Tibial nerve (tissue), 4 donors: ENCODE data around the gene EFCAB14.
"Not testable (repeated sequence)": the region's sequence is repeated elsewhere in the genome, so short reads cannot be mapped to it uniquely, and the experiment has no call there.

Experiments
- EP300 ChIP-seq, 2 donors: sonication (generic); formaldehyde crosslinking; IDR thresholded peaks; one replicate each; pipeline ENCODE4 v1.6.1; 2017; ENCODE audit warnings: antibody characterized with exemption in 2 of 2, mild to moderate bottlenecking in 1 of 2
- POLR2A ChIP-seq, 2 donors: fragments of 450-650 bp; IDR thresholded peaks; one replicate each; pipeline ENCODE4 v1.6.1; 2017; ENCODE audit warnings: antibody characterized with exemption in 2 of 2, mild to moderate bottlenecking in 2 of 2, moderate library complexity in 2 of 2
- TF ChIP-seq, protein P1 (sequence below), 5 experiments: fragments of 200-600 bp in 3 of 5; fragments of 450-650 bp in 2 of 5; sonication (generic) in 3 of 5; IDR thresholded peaks; one replicate each; pipeline ENCODE4 v1.5.1; 2016 to 2019; ENCODE audit warnings: antibody characterized with exemption in 5 of 5, mild to moderate bottlenecking in 3 of 5, moderate library complexity in 2 of 5

DNA sequence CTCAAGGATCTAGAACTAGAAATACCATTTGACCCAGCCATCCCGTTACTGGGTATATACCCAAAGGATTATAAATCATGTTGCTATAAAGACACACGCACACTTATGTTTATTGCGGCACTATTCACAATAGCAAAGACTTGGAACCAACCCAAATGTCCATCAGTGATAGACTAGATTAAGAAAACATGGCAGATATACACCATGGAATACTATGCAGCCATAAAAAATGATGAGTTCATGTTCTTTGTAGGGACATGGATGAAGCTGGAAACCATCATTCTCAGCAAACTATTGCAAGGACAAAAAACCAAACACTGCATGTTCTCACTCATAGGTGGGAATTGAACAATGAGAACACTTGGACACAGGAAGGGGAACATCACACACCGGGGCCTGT lies 24.2 kb downstream of the EFCAB14 start:
- TF ChIP-seq EP300, POLR2A (IDR thresholded peaks at IDR 0.05): not testable (repeated sequence)
- TF ChIP-seq, protein P1, sequence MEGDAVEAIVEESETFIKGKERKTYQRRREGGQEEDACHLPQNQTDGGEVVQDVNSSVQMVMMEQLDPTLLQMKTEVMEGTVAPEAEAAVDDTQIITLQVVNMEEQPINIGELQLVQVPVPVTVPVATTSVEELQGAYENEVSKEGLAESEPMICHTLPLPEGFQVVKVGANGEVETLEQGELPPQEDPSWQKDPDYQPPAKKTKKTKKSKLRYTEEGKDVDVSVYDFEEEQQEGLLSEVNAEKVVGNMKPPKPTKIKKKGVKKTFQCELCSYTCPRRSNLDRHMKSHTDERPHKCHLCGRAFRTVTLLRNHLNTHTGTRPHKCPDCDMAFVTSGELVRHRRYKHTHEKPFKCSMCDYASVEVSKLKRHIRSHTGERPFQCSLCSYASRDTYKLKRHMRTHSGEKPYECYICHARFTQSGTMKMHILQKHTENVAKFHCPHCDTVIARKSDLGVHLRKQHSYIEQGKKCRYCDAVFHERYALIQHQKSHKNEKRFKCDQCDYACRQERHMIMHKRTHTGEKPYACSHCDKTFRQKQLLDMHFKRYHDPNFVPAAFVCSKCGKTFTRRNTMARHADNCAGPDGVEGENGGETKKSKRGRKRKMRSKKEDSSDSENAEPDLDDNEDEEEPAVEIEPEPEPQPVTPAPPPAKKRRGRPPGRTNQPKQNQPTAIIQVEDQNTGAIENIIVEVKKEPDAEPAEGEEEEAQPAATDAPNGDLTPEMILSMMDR (IDR thresholded peaks at IDR 0.05) = not testable (repeated sequence)
